Erythroblast (primary cell): ENCODE results near the gene UCP2.

Experiments
- GATA1 ChIP-seq: IDR thresholded peaks from 2 replicates; pipeline ENCODE4 v1.6.1; 2011; ENCODE audit warnings: low read depth, mild to moderate bottlenecking, control low read depth, low read length, moderate library complexity
- POLR2A ChIP-seq: IDR thresholded peaks from 2 replicates; pipeline ENCODE4 v1.6.1; 2011; ENCODE audit warnings: mild to moderate bottlenecking, low read length

DNA sequence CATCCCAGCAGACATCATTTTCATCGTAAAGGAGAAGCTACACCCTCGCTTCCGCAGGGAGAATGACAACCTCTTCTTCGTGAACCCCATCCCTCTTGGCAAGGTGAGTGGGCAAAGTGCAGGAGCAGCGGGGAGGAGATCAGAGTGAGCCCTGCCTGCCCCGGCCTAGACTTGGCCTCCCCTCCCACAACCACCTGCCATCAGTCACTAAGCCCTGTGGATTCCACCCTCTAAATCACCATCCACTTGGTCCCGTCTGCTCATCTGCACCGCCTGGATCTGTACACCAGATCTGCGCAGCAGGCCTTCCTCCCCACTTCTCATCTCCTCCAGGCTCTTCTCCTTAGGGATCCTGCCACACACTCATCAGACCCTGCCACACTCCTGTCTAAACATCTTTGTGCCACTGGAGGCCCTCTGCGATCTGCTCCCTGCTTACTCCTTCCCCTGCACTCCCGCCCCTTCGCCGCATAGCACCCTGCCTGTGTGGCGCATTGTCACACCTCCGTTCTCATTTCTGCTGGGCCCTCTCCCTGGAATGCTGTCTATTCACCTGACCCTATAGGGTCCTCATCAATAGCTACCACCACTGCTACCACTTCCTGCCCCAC, 14.2 kb downstream of the UCP2 start:
- TF ChIP-seq POLR2A (peak; percentile 30), GATA1 (no peak)
